ENCODE results near the gene TTLL6. TPM values are rescaled to one million over a fixed set of nuclear protein-coding genes. Genes with fewer than 3 reads are reported as not detected.
"Not testable (repeated sequence)": the region's sequence is repeated elsewhere in the genome, so short reads cannot be mapped to it uniquely, and the experiment has no call there.

TTLL6 gene
- total RNA-seq, 4 donors from 2014 or later: not detected

GRCh38 chr17:48850792-48851323 is 33.8 kb upstream of the TTLL6 start:
- TF ChIP-seq POLR2A (IDR thresholded peaks at IDR 0.05) (no peak), CTCF (IDR thresholded peaks at IDR 0.05) (no peak)
- intact Hi-C loops (cut with DNase I; ENCODE audit: low total_unique reads): no loop called here
- H3K4me3 ChIP-seq (ENCODE audit: low read depth, poor library complexity, severe bottlenecking): no peak overlapping the region
- WGBS, 2 donors: 98 to 99% methylated on average over 4 of the region's 4 CpGs
- no peak for DNase-seq (ENCODE audit: low spot score in 2 of 2)

- intact Hi-C loops (cut with DNase I; ENCODE audit: low total_unique reads): no loop called here
- TF ChIP-seq CTCF (IDR thresholded peaks at IDR 0.05) (no peak), POLR2A (IDR thresholded peaks at IDR 0.05) (no peak)
- WGBS, 2 donors: 81 to 84% methylated on average over 6 of the region's 6 CpGs
- no peak for DNase-seq (ENCODE audit: low spot score in 2 of 2)
- H3K4me3 ChIP-seq (ENCODE audit: low read depth, poor library complexity, severe bottlenecking): no peak overlapping the region
These were observed 26.3 kb upstream of the TTLL6 start for GRCh38 chr17:48843187-48843900.

- no peak for TF ChIP-seq POLR2A (IDR thresholded peaks at IDR 0.05)
- TF ChIP-seq CTCF (IDR thresholded peaks at IDR 0.05): no peak
- H3K4me3 ChIP-seq (ENCODE audit: low read depth, poor library complexity, severe bottlenecking): no peak overlapping the region
- no peak for DNase-seq (ENCODE audit: low spot score in 2 of 2)
- 87 to 89% methylated on average over 3 of the region's 3 CpGs for WGBS, 2 donors
- intact Hi-C loops (cut with DNase I; ENCODE audit: low total_unique reads): no loop called here
These were observed 25.7 kb upstream of the TTLL6 start for GRCh38 chr17:48842746-48843145.

- TF ChIP-seq CTCF (IDR thresholded peaks at IDR 0.05): no peak
- TF ChIP-seq POLR2A (IDR thresholded peaks at IDR 0.05): no peak
- no peak overlapping the region for H3K4me3 ChIP-seq (ENCODE audit: low read depth, poor library complexity, severe bottlenecking)
- intact Hi-C loops (cut with DNase I; ENCODE audit: low total_unique reads): no loop called here
- 16 to 17% methylated on average over 3 of the region's 3 CpGs for whole genome bisulfite sequencing, 2 donors
- DNase-seq (ENCODE audit: low spot score in 2 of 2): peak in 1 of 2 donors; percentile 68
These were observed 24.4 kb upstream of the TTLL6 start for GRCh38 chr17:48841395-48841831.

GRCh38 chr17:48840441-48840840 is 23.4 kb upstream of the TTLL6 start:
- TF ChIP-seq POLR2A (IDR thresholded peaks at IDR 0.05) (no peak), CTCF (IDR thresholded peaks at IDR 0.05) (no peak)
- WGBS, 2 donors: 53 to 75% methylated on average over 3 of the region's 3 CpGs
- intact Hi-C loops (cut with DNase I; ENCODE audit: low total_unique reads): no loop called here
- no peak overlapping the region for H3K4me3 ChIP-seq (ENCODE audit: low read depth, poor library complexity, severe bottlenecking)
- DNase-seq (ENCODE audit: low spot score in 2 of 2): no peak

- H3K4me3 ChIP-seq (ENCODE audit: low read depth, poor library complexity, severe bottlenecking); DNase-seq (ENCODE audit: low spot score in 2 of 2); intact Hi-C loops (cut with DNase I; ENCODE audit: low total_unique reads): not testable (repeated sequence)
- 86 to 89% methylated on average over 4 of the region's 4 CpGs for WGBS, 2 donors
These were observed 20.4 kb upstream of the TTLL6 start for GRCh38 chr17:48837458-48837857.
